Mesodermal cell (in vitro differentiated cells): ENCODE data around the gene RETN.
A peak's percentile ranks its signal among the peaks of the same experiment; 100 is the strongest.

Experiments
- H3K27ac ChIP-seq: 2 replicates; pipeline ENCODE4 v1.7.0; 2013; ENCODE audit warnings: mild to moderate bottlenecking, low read depth, low read length, moderate library complexity; ENCODE audit not compliant: severe bottlenecking
- H3K36me3 ChIP-seq: 2 replicates; pipeline ENCODE4 v1.7.1; 2013; ENCODE audit warnings: mild to moderate bottlenecking, low read length, moderate library complexity; ENCODE audit not compliant: control insufficient read depth, insufficient read depth
- H3K4me1 ChIP-seq: one replicate; pipeline ENCODE4 v1.7.1; 2013; ENCODE audit warnings: mild to moderate bottlenecking, low read length; ENCODE audit not compliant: insufficient read depth, control insufficient read depth, poor library complexity, severe bottlenecking
- H3K4me3 ChIP-seq: 2 replicates; pipeline ENCODE4 v1.7.0; 2013; ENCODE audit warnings: low read length, control low read depth, mild to moderate bottlenecking; ENCODE audit not compliant: insufficient read depth, poor library complexity, severe bottlenecking; ENCODE audit errors: extremely low read depth
- H3K9me3 ChIP-seq: 2 replicates; pipeline ENCODE4 v1.7.1; 2013; ENCODE audit warnings: mild to moderate bottlenecking, low read length, moderate library complexity; ENCODE audit not compliant: control insufficient read depth
- WGBS, 2 experiments: methylation state at CpG; one replicate each; pipeline ENCODE4 v1.1.5; 2013; ENCODE audit warnings: missing lambda C conversion rate in 2 of 2; ENCODE audit not compliant: insufficient coverage in 2 of 2; 5-methylcytosine and 5-hydroxymethylcytosine counted together

The RETN gene

DNA sequence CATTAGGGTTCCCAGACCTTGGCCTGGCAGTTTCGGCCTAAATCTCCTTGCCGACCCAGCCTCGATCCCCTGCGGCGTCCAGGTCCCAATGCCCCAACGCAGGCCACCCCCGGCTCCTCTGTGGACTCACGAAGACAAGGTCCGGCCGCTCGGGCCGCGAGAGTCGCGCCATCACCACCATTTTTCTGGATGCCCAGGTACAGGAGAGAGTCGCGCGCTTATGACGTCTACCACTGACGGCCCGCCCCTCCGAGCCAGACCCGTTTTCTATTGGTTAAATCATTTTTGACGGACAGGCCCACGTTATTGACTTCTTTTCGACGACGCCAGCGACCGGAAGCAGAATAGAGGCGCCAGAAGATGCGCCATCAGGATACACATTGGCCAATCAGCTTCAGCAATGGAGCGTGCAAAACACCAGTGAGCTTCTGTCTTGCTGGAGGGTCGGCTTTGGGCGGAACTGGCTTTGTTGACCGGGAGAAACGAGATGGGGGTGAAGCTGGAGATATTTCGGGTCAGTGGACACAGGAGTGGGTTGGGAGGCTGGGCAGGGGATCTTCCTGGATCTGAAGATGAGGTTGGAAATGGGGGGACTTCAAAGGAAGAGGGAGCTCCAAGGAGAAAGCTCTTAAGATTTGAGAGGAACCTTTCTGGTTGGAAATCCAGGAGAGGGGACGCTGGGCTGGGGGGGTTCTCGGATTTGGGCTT, 39.3 kb upstream of the RETN start, which contains the start of the genes PET100 and XAB2:
PET100 (plus strand) TSS at position 447 of the 708 bp plus-strand sequence; CDS start at position 488, 41 bp downstream.
XAB2 (minus strand) TSS at position 199 of the 708 bp plus-strand sequence; CDS start at position 181, 18 bp downstream.
- WGBS, 2 experiments = 0 to 1% methylated on average over 40 of the region's 40 CpGs

GRCh38 chr19:7631577-7631976, 37.3 kb upstream of the RETN start:
- Histone ChIP-seq H3K4me1 (peaks cover 15% of the 10 kb centered on the region), H3K9me3 (no peaks in the 10 kb centered on the region)
- WGBS, 2 experiments = 92 to 93% methylated on average over 9 to 11 of the region's 12 CpGs

More for the DNA sequence above, 39.3 kb upstream of the RETN start, which contains the start of the genes PET100 and XAB2:
- H3K9me3 ChIP-seq = no peaks in the 10 kb centered on the region
- H3K36me3 ChIP-seq = peaks cover 40% of the 10 kb centered on the region
- peaks cover 15% of the 10 kb centered on the region for H3K4me1 ChIP-seq
- peak within 1 kb of the TSS; percentile 86 for H3K27ac ChIP-seq
- H3K4me3 ChIP-seq = peak within 1 kb of the TSS; percentile 99

GRCh38 chr19:7632340-7633203, 36.3 kb upstream of the RETN start:
- no peaks in the 10 kb centered on the region for H3K9me3 ChIP-seq
- 97% methylated on average over 33 to 38 of the region's 40 CpGs for WGBS, 2 experiments
- no peak overlapping the region for H3K27ac ChIP-seq
- H3K36me3 ChIP-seq = peaks cover 16% of the 10 kb centered on the region
- H3K4me1 ChIP-seq = peaks cover 15% of the 10 kb centered on the region
- H3K4me3 ChIP-seq = no peak overlapping the region

More at GRCh38 chr19:7631577-7631976, 37.3 kb upstream of the RETN start:
- Histone ChIP-seq H3K4me3 (no peak overlapping the region), H3K36me3 (peaks cover 26% of the 10 kb centered on the region), H3K27ac (no peak overlapping the region)

DNA sequence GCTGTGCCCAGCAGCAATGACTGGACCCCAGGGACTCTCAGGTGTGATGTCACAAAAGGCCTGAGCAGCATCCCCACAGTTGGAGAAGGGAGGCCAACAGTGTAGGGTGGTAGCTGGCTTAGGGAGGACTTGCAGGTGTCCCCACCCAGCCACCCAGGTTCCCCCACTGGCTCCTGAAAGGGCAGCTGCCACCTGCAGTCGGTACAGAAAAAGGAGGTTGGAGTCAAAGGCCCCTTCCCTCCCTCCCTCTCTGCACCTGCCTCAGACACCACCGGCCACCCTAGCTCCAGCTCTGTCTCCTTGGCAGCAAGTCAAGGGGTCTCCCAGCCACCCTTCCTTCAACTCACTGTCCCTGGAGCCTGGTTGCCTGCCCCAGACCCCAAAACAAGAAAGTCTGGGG, 35.2 kb upstream of the RETN start, which contains the start of gene PCP2:
PCP2 (minus strand) TSS at position 22 of the 400 bp plus-strand sequence. CDS start 262 bp downstream, outside the sequence.
- no peak within 1 kb of the TSS for H3K27ac ChIP-seq
- H3K4me3 ChIP-seq = no peak within 1 kb of the TSS
- no peaks in the 10 kb centered on the region for H3K9me3 ChIP-seq
- peaks cover 7% of the 10 kb centered on the region for H3K4me1 ChIP-seq
- WGBS, 2 experiments = 69 to 75% methylated on average over 1 to 2 of the region's 2 CpGs
- peaks cover 13% of the 10 kb centered on the region for H3K36me3 ChIP-seq

DNA sequence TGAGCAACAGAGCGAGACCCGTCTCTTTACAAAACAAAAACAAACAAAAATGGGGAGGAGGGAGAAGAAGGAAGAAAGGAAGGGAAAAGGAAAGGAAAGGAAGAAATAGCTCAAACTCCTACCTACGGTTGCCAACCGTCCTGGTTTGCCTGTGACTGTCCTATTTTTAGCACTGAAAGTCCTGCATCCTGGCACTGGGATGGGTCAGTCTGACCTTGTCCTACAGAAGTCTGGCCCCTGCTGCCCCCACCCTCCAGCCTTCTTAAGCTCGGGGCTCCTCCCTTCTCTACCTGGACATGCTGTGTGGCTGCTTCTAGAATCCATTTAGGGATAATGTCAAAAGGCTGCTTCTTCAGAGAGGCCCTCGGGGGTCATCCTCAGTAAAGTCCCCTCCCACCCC, 33.2 kb upstream of the RETN start:
- H3K27ac ChIP-seq = no peak overlapping the region
- peaks cover 4% of the 10 kb centered on the region for H3K4me1 ChIP-seq
- H3K36me3 ChIP-seq = peaks cover 13% of the 10 kb centered on the region
- WGBS, 2 experiments = 55 to 67% methylated on average over 3 of the region's 6 CpGs
- no peak overlapping the region for H3K4me3 ChIP-seq
- H3K9me3 ChIP-seq = no peaks in the 10 kb centered on the region

- peak overlapping the region; percentile 49 for H3K4me3 ChIP-seq
- peaks cover 13% of the 10 kb centered on the region for H3K36me3 ChIP-seq
- H3K4me1 ChIP-seq = no peaks in the 10 kb centered on the region
- H3K9me3 ChIP-seq = no peaks in the 10 kb centered on the region
- H3K27ac ChIP-seq = no peak overlapping the region
- 74% methylated on average over 16 of the region's 16 CpGs for WGBS, 2 experiments
These were observed 32.5 kb upstream of the RETN start for GRCh38 chr19:7636317-7636690.

- Histone ChIP-seq H3K4me3 (peak within 1 kb of the TSS; percentile 49), H3K36me3 (peaks cover 10% of the 10 kb centered on the region), H3K27ac (no peak within 1 kb of the TSS), H3K9me3 (no peaks in the 10 kb centered on the region), H3K4me1 (no peaks in the 10 kb centered on the region)
- WGBS, 2 experiments = 11 to 17% methylated on average over 33 to 48 of the region's 61 CpGs
These were observed 32.0 kb upstream of the RETN start, which contains the start of gene STXBP2 for GRCh38 chr19:7636691-7637373. TSS of gene STXBP2 (plus strand) at chr19:7637110. CDS start at chr19:7637150, 40 bp downstream.

DNA sequence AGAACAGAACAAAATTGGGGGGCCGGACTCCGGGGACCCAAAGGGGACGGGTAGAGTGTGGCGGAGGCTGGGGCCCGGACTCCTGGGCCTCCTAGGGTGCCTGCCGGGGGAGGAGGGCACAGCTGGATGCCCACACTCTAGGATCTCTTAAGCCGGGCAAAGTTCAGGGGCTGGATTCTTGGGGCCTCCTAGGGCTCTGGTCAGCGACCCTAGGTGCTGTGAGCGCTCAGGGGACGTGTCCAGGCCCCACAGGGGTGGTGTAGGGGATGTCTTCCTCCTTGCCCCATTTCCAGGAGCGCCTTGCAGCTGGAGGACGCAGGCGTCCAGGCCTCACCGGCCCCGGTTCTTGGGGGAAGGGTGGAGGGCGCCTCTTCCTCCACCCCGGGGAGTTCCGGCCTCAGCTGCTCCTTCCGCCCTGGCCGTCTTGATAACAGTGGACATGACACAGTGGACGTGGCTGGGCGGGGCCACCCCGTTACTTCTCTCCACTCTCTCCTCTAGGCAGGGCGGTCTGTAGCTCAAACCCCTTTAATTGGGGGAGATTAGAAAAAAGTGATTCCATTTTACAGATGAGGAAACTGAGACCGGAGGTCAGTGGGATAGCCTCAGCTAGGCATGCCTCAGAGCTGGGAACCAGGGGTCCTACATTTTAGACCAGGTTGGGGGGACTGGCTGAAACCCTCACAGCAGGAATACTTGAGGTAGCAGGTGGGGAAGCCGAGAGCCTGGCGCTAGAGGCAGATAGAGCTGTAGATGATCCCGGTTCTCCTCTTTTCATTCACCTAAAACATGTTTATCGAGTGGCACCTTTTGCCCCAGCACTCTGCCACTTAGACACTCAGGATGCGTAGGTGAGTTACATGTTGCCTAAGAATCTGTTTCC, 31.2 kb upstream of the RETN start:
- Histone ChIP-seq H3K4me1 (no peaks in the 10 kb centered on the region), H3K9me3 (no peaks in the 10 kb centered on the region), H3K27ac (no peak overlapping the region), H3K36me3 (peaks cover 3% of the 10 kb centered on the region), H3K4me3 (peak overlapping the region; percentile 49)
- WGBS, 2 experiments = 53 to 54% methylated on average over 14 to 15 of the region's 30 CpGs

GRCh38 chr19:7638802-7639465, 29.9 kb upstream of the RETN start:
- Histone ChIP-seq H3K4me1 (no peaks in the 10 kb centered on the region), H3K36me3 (no peaks in the 10 kb centered on the region), H3K27ac (no peak overlapping the region), H3K4me3 (no peak overlapping the region), H3K9me3 (no peaks in the 10 kb centered on the region)
- 82 to 92% methylated on average over 12 of the region's 12 CpGs for WGBS, 2 experiments
